GM12875 (cell line): ENCODE results near the gene SYT12.

Source experiments
- H3K4me3 ChIP-seq: one replicate; pipeline ENCODE4 v1.5.1; 2011; ENCODE audit warnings: low read depth, low read length, control low read depth
- CTCF ChIP-seq: IDR thresholded peaks from 2 replicates; pipeline ENCODE4 v1.5.1; 2011; ENCODE audit warnings: low read depth, mild to moderate bottlenecking, control low read depth, inconsistent platforms, low read length, moderate library complexity, borderline replicate concordance; ENCODE audit not compliant: insufficient read depth

SYT12 gene

GRCh38 chr11:67030976-67031375, 8.0 kb downstream of the SYT12 start:
- TF ChIP-seq CTCF, result no peak

DNA sequence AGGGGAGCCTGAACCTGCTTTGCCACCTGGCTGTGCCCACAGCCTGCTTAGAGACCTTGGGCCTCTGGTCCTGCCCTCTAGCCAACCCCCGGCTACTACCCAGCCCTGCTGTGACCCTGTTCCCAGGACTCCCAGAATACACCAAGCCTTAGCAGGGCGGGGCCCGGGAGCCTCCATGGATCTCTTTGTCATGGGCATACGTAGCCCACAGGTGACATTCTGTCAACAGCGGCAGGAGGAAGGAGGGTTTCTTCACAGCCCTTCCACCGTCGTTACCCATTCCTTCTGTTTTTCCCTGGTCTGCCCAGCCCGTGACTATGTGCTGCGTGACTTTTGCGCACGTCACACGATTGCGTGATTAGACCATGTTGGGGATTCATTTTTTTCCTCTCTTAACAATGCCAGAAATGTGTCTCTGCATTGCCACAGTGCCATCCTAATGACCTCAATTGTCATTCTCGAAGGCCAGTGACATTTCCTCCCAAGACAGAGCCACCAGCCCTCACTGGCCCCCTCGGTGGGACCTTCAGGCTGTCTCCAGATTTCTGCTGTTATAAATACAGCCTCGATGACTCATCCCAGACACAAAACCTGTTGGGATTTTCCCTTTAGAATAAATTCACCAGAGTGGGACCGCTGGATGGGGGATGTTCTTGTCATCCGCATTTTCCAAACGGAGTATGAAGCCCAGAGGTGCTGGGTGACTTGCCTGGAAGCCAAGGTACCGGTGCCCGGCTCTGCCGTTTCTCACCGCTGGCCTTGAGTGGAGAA, 9.0 kb downstream of the SYT12 start:
- no peak overlapping the region for H3K4me3 ChIP-seq
- TF ChIP-seq CTCF, result no peak

More at GRCh38 chr11:67030976-67031375, 8.0 kb downstream of the SYT12 start:
- H3K4me3 ChIP-seq, result no peak overlapping the region

DNA sequence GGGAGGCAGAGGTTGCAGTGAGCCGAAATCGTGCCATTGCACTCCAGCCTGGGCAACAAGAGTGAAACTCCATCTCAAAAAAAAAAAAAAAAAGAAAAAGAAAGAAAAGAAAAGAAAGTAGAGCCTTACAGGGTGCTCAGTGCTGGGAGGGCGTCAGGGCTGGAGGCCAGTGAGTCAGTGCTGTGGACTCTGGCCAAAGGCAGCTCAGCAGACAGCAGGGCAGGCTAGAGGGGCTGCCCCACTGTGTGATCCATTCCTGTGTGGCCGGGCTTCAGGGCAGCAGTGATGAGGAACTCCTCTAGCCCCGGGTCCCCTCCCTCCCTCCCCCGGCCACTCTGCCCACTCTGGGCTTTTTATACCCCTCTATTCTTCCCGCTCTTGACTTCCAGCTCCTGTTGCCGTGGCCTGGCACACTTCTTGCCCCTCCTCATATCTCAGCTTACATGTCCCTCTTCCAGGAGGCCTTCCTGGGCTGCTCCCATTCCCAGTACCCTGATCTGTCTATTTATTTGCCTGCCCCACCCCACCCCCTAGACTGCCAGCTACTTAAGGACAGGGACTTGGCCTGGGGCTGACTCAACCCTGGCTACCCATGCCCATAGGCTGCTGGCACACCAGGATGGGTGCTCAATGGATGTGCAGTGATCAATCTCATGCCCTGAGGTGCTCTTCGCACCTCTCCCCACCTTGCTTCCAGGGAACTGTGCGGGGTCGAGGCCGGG, 10.1 kb downstream of the SYT12 start:
- TF ChIP-seq CTCF, result no peak
- no peak overlapping the region for H3K4me3 ChIP-seq

GRCh38 chr11:67033661-67034166, 10.8 kb downstream of the SYT12 start:
- H3K4me3 ChIP-seq, result no peak overlapping the region
- TF ChIP-seq CTCF, result no peak

DNA sequence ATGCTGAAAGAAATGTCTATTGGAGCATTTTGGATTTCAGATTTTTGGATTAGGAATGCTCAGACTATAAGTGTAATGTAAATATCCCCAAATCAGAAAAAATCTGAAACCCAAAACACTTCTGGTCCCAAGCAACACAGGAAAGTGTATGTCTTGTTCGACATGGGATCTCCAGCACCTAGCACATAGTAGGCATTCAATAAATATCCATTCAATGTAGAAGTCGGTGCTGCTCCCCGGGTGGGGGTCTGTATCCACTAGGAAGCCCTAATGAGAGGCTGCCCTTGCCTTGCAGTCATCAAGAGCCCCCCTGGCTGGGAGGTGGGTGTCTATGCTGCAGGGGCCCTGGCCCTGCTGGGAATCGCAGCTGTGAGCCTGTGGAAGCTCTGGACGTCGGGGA, 11.4 kb downstream of the SYT12 start:
- no peak for TF ChIP-seq CTCF
- no peak overlapping the region for H3K4me3 ChIP-seq

DNA sequence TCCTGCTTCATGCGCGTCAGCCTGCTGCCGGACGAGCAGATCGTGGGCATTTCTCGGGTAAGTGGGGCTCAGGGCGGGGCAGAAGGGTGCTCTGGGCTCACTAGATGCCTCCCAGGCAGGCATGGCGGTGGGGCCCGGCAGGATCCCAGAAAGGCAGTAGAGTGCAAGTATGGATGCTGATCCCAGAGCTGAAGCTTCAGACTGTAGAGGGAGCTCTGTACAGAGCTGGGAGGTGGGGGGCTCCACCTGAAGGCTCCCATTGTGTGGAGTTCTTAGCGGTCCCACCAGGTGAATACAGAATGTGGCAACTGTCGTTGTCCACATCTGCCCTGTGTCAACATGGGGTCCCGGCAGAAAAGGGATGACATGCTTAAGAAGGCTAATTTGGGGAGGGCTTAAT, 17.2 kb downstream of the SYT12 start:
- TF ChIP-seq CTCF, result no peak
- no peak overlapping the region for H3K4me3 ChIP-seq
